Activated CD4-positive, CD25-positive, alpha-beta regulatory T cell treated with anti-CD3 and anti-CD28 coated beads, Interleukin-2, amount 50 U/mL, for 24 hours (primary cell): ENCODE measurements around the gene COQ3.
"Not testable (repeated sequence)": the region's sequence is repeated elsewhere in the genome, so short reads cannot be mapped to it uniquely, and the experiment has no call there.

Experiments used
- ATAC-seq, 2 donors: fragments of 150-1000 bp; cut with Tn5 transposase; one replicate each; pipeline ENCODE4 v1.10.0; 2021; ENCODE audit warnings: mild to moderate bottlenecking in 1 of 2, moderate library complexity in 1 of 2

The COQ3 gene

GRCh38 chr6:99384507-99384906 lies 9.5 kb downstream of the COQ3 start:
- ATAC-seq: no peak

GRCh38 chr6:99378636-99379035 lies 15.4 kb downstream of the COQ3 start:
- no peak for ATAC-seq

- no peak for ATAC-seq
Measured at GRCh38 chr6:99369533-99369932, 24.5 kb downstream of the COQ3 start.

- no peak for ATAC-seq
Measured at GRCh38 chr6:99366852-99367251, 27.1 kb downstream of the COQ3 start.

- peak; percentile 17 to 66 for ATAC-seq
Measured at GRCh38 chr6:99364026-99364425, 30.0 kb downstream of the COQ3 start.

DNA sequence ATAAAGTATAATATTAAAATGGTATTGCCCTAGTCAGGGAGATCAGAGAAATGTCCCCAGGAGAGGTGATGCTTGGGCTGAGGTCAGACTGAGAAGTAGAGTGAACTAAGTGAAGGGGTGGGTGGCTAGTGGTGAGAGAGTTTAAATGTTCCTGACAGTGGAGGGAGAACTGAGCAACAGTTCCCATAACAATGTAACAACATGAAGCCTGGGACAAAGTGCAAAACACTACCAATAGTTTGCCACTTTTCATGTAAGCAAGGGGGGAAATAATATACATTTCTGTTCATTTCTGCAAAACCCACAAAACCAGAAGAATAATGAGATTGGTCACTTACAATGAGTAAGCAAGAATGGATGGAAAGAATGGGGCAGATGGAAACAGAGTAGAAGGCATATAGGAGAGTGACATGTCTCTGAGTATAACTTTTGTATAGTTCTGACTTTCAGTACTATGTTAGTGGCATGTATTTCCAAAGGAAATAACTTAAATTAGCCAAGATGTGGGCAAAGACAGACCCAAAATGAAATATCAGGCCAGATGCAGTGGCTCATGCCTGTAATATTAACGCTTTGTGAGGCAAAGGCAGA lies 31.2 kb downstream of the COQ3 start:
- ATAC-seq: peak in 1 of 2 donors; percentile 49

DNA sequence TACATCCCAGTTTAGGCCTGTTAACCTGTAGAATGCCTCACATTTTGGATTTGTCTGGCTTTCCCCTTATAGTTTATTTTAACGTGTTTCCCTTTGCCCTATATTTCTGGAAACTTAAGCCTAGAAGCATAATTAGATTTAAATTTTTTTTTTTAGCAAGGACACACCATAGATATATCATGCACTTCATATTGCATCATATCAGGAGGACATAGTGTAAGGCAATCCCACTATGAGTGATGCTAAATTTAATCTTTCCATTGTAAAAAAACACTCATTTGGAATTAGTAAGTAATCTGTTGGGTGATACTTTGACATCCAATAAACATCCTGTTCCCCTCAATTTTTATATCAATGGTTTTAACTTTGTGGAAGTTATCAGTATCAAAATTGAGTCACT lies 34.2 kb downstream of the COQ3 start:
- ATAC-seq: no peak

- no peak for ATAC-seq
Measured at GRCh38 chr6:99356641-99357040, 37.4 kb downstream of the COQ3 start.

DNA sequence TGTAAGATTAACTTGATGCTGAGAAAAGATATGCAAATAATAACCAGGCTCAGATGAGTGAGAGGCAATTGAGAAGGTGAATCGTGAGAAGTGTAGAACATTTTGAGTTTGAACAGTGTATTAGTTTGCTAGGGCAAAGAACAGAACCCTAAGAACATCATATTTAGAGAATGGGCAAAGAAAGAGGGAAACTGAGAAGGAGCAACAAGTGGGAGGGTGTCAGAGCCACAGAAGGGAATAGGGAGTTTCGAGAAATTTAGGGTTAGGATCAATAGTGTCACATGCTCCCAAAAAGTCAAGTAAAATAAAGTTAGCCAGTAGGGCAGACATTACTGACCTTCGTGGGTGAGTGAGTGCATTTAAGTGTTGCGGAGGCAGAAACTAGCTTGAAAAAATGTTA lies 39.0 kb downstream of the COQ3 start:
- no peak for ATAC-seq

- no peak for ATAC-seq
Measured at GRCh38 chr6:99353126-99353525, 40.9 kb downstream of the COQ3 start.

- ATAC-seq: no peak
Measured at GRCh38 chr6:99350573-99350972, 43.4 kb downstream of the COQ3 start.

GRCh38 chr6:99349171-99350141 lies 44.5 kb downstream of the COQ3 start, which contains the start of gene FAXC:
TSS of gene FAXC (minus strand) at chr6:99349674. CDS start at chr6:99349372, 302 bp downstream.
- peak in 1 of 2 donors; percentile 5 for ATAC-seq

DNA sequence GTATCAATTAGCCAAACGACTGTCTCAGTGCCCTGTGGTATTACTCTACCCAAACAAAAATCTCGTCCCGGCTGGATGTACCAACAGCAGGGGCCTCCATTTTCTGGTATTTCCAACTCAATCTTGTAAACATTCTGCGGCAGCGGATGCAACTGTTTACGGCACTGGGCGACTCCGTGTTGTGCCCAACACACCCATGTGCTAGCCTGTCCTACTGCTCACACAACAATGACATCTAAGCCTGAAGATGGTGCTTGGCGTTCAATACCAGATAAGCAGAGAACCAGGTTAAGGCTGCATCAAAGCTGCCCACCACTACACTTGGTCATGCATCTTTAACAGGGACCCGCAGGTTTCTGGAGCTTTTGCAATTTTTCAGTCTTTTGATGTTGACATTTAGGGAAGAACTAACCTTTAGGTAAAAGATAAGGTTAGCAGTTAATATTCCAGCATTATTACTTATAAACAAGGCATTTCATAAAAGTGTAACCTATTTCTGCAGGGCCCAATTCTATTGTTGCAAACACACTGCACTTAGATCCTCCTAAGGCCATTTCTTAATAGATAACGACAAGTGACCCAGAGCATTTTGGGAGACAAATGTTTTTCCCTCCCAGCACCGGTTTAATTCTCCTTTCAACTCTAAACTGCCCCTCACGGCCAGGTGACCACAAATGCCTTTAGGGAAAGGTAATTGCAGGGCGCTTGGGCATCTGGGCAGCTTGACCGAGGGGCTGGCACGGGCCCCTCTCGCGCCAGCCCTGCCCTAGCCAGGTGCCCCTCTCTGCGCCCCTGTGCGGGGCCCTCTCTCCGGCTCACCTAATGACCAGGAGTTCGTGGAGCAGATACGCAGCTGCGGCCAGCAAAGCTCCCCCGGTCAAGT lies 45.5 kb downstream of the COQ3 start:
- ATAC-seq: no peak

DNA sequence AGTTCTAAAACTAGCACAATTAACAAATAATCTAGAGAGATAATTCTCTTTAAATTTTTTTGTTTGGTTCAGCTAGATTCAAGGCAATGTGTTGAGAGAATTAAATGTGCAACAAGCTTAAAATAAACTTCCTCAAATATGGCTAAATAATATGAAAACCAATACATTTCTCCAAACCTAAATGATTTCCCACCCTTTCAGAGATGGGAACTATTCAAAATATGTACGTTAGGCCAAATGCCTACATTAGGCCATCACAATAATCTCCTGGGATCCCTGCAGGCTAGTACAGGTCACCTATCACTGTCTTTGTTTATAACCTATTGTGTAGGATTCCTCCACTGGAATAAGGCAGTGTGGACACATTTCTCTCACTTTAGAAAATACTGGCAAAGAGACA lies 46.2 kb downstream of the COQ3 start:
- ATAC-seq: no peak

GRCh38 chr6:99346595-99346994 lies 47.4 kb downstream of the COQ3 start:
- no peak for ATAC-seq

GRCh38 chr6:99345164-99345563 lies 48.8 kb downstream of the COQ3 start:
- no peak for ATAC-seq

DNA sequence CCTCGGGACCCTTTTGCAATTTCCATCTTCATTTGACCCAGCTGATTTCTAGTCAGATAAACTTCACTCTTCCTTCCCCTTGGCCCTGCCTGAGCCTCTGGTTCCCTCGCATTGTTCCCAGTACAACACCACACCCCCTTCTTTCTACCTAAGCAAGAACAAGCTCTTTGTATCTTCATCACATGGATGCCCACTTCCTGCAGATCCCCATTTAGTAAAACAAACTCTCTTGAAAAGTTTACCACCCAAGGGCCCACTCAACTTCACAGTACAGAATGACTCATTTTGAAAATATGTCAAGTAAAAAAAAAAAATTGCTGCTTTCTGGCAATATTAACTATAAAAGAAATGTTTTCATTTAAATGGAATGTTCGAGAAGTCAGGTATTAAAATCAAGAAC lies 49.7 kb downstream of the COQ3 start:
- no peak for ATAC-seq

DNA sequence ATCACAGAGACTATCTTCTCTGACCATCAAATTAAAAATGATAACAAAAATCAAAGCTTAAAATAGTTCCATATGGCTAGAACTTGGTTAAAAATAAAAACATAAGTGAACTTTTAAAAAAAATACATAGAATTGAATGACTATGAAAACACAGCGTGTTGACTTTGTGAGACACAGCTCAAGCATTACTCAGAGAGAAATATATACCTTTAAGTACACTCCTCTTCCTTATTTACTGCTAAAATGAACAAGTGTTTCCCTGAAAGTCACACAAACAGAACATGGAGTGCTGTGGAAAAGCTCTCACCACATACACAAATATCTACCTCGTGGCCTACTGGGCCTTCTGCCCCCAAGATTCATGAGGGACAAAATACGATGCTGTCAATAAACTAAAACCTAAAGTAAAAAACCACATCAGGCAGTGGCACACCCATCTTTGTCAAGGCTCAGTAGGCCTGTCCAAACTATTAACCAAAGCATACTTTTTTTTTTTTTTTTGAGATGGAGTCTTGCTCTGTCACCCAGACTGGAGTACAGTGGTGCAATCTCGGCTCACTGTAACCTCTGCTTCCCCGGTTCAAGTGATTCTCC lies 52.0 kb downstream of the COQ3 start:
- ATAC-seq: no peak

- no peak for ATAC-seq
Measured at GRCh38 chr6:99338188-99338587, 55.8 kb downstream of the COQ3 start.

DNA sequence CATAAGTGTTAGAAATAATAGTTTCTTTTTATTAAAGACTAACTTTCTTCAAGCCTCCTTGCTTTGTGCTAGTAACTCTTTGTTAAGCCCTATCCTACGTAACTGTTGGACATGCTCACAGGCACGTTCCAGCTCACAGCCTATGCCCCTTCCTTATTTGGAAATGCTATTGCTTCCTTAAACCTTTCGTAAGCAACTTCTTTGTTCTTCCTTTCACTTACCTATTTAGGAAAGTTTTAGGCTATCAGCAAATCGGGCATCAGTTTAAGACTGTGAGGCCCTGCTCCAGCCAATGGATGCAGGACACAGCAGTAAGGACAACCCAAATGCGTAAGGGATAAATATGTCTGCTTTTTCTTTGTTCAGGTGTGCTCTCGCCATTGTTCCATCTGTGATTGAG lies 58.7 kb downstream of the COQ3 start:
- not testable (repeated sequence) for ATAC-seq

- ATAC-seq: no peak
Measured at GRCh38 chr6:99334526-99335127, 59.4 kb downstream of the COQ3 start.

DNA sequence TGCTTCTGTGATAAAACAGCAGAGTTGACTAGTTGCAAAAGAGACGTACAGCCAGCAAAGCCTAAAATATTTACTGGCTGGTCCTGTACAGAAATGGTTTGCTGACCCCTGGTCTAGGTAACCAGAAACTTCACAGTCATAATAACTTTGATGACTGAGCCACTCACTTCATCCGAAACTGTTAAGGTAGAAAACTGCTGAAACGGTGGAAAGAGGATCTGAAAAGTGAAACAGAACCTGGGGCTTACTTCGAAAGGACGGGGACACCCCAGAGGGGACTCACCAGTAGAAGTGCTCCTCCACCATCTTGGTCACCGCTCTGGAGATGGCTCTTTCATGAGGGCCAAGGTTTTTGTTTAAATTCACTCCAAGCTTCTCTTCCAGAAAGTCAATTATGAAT lies 60.9 kb downstream of the COQ3 start:
- peak; percentile 6 to 33 for ATAC-seq
